Inflammatory macrophage treated with lipopolysaccharide for 1 hour (primary cell): ENCODE results near the gene SENP6.
"Not testable (repeated sequence)": the region's sequence is repeated elsewhere in the genome, so short reads cannot be mapped to it uniquely, and the experiment has no call there.

Experiments used
- DNase-seq, 2 donors: peaks; one replicate each; pipeline ENCODE4 v3.0.0-alpha.2; 2020 to 2022

The SENP6 gene, protein sequence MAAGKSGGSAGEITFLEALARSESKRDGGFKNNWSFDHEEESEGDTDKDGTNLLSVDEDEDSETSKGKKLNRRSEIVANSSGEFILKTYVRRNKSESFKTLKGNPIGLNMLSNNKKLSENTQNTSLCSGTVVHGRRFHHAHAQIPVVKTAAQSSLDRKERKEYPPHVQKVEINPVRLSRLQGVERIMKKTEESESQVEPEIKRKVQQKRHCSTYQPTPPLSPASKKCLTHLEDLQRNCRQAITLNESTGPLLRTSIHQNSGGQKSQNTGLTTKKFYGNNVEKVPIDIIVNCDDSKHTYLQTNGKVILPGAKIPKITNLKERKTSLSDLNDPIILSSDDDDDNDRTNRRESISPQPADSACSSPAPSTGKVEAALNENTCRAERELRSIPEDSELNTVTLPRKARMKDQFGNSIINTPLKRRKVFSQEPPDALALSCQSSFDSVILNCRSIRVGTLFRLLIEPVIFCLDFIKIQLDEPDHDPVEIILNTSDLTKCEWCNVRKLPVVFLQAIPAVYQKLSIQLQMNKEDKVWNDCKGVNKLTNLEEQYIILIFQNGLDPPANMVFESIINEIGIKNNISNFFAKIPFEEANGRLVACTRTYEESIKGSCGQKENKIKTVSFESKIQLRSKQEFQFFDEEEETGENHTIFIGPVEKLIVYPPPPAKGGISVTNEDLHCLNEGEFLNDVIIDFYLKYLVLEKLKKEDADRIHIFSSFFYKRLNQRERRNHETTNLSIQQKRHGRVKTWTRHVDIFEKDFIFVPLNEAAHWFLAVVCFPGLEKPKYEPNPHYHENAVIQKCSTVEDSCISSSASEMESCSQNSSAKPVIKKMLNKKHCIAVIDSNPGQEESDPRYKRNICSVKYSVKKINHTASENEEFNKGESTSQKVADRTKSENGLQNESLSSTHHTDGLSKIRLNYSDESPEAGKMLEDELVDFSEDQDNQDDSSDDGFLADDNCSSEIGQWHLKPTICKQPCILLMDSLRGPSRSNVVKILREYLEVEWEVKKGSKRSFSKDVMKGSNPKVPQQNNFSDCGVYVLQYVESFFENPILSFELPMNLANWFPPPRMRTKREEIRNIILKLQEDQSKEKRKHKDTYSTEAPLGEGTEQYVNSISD

DNA sequence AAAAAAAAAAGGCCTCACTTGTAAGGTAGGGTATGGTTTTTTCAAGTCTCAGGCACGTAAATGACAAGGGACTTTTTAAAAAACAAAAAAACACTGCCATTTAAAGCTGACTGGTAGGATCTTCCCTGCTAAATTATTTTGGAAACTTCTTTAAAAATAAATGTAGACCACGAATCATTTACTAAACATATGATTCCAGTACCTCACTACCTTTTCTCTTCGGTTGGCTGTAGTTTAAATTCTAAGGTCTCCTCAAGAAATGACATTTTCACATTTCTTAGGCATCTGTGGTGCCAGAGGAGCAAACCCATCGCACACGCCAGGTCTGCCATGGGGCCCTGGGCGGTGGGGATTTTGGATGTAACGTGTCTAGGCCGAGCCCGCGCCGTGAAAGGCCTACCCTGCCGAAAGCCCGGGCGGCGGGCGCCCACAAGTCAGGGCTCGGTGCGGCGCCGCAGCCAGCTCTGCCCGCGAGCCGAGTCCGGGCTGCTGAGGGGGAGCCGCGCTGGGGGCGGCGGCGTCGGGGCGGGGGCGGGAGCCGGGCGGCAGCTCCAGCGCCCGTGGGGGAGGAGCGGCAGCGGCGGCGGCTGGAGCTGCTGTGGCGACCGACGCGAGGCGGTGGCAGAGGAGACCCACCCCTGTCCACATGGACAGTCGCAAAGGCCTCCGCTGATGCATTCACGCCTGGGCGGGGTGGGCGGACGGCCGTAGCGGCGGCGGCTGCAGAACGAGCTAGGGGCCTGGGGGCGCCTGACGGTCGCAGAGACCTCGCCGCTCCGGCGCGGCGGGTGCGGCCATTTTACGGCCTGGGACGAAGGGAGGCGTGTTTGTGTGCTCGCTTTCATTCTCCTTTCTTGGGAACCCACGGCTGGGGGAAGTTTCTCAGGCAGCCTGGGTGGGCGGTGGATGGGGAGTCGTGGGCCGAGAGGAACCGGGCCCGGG is at the start of gene SENP6:
TSS of gene SENP6 (plus strand) at position 577 of the 942 bp plus-strand sequence. CDS start 645 bp downstream, outside the sequence.
- DNase-seq = peak; percentile 66 to 79

DNA sequence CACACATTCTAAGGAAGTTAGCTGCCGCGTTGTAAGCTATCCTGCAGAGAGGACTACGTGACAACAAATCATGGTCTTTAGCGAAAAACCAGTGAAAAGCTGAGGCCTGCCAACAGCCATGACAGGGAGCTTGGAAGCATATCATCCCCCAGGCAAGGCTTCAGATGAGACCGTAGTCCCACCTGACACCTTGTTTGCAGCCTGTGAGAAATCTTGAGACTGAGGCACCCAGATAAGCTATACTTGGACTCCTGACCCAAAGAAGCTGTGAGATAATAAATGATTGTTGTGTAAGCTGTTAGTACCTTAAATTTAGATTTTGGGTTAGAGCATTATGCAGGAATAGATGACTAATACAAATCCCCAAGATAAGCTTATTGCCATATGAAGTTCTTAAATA is 45.4 kb upstream of the SENP6 start:
- DNase-seq = no peak

DNA sequence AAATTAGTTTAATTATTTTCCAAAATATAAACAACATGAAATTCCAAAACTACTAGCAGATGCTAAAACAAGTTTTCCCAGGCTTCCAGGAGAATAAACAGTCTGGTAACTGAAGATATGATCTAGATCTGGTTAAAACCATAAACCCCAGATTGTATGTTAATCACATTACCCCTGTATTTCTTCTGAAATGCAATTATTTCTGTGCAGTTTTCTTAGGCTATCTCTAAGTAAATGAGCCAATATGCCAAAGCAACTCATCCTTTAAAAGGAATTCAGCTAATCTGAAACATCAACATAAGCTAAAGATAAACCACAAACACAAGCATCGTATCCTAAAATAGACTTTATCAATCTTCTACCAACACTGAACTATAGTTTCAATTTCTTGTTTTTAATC is 44.6 kb upstream of the SENP6 start:
- DNase-seq = no peak

DNA sequence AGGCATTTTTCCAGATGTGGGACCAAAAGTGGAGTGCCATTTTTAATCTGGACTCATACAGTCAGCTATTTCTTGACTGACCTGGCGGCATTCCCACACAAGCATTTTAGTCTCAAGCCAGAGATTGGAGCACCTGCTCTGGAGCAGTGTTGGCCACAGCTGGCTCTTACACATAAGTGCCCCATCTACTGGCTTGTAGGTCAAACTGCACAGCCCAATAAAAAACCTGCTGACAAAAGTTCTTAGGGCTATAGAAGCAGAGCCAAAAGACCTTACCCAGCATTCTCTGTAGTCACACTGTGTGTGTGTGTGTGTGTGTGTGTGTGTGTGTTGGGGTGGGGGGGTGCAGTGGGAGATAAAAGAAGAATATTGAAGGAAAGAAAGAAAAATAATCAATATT is 38.6 kb upstream of the SENP6 start:
- DNase-seq = peak; percentile 22 to 43

DNA sequence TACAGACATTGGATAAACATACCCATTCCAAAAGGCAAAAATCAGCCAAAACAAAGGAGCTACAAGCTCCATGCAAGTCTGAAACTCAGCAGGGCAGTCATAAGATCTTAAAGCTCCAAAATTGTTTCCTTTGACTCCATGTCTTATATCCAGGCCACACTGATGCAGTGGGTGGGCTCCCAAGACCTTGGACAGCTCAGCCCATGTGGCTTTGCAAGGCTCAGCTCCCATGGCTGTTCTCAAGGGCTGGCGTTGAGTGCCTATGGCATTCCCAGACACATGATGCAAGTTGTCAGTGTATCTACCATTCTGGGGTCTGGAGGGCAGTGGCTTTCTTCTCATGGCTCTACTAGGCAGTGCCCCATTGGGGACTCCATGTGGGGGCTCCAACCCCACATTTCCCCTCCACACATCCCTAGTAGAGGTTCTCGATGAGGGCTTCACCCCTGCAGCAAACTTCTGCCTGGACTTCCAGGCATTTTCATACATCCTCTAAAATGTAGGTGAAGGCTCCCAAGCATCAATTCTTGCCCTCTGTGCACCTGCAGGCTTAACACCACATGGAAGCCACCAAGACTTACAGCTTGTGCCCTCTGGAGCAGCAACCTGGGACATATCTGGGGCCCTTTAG is 35.4 kb upstream of the SENP6 start:
- DNase-seq = no peak

DNA sequence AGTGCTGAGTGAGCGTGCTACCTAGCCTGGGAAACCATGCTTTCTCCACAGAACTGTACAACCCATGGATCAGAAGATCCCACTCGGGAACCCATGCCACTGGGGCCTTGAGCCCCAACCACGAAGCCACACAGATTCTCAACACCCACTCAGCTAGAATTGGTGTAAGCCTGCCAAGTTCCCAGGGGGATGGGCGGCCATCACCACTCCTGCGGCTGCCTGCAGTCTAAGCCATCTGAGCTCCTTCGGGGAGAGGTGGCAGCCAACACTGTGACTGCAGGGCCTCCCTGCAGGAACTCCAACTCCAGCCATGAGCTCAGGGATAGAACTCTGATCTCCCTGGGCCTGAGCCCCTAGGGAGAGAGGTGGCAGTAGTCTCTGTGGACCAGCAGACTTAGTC is 33.6 kb upstream of the SENP6 start:
- DNase-seq = no peak

DNA sequence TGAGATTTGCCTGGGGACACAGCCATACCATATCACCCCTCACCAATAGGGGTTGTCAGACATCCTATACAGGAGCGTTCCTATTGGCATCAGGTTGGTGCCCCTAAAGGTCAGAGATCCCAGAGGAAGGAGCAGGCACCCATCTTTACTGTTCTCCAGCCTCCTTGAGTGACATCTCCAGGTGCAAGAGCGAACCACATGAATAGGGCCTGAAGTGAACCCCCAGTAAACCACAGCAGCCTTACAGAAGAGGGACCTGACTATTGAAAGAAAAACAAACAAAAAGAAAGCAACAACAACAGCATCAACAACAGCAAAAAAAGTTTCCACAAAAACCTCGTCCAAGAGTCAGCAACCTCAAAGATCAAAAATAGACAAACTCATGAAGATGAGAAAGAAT is 32.7 kb upstream of the SENP6 start:
- no peak for DNase-seq

DNA sequence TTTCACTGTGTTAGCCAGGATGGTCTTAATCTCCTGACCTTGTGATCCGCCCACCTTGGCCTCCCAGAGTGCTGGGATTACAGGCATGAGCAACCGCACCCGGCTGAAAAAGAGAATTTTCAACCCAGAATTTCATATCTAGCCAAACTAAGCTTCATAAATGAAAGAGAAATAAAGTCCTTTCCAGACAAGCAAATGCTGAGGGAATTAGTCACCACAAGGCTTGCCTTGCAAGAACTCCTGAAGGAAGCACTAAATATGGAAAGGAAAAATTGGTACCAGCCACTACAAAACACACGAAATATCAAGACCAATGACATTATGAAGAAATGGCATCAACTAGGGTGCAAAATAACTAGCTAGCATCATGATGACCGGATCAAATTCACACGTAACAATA is 31.0 kb upstream of the SENP6 start:
- DNase-seq = not testable (repeated sequence)

DNA sequence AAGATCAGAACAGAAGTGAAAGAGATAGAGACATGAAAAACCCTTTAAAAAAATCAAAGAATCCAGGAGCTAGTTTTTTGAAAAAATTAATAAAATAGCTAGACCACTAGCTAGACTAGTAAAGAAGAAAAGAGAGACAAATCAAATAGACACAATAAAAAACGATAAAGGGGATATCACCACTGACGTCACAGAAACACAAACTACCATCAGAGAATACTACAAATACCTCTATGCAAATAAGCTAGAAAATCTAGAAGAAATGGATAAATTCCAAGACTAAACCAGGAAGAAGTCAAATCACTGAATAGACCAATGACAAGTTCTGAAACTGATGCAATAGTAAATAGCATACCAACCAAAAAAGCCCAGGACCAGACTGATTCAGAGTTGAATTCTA is 29.6 kb upstream of the SENP6 start:
- no peak for DNase-seq

DNA sequence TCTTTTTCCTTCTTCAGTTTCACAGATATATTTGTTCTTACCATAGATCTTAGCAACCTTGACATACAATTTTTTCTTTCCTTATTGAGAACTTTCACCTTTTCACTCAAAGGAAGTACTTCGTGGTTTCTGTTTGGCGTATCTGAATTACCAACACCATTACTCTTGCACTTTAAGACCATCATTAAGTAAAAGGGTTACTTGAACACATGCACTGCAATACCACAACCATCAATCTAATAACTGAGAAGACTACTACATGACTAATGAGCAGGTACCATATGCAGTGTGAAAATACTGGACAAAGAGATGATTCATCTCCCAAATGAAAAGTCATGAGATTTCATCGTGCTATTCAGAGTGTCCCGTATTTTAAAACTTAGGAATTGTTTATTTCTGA is 21.7 kb upstream of the SENP6 start:
- DNase-seq = no peak

DNA sequence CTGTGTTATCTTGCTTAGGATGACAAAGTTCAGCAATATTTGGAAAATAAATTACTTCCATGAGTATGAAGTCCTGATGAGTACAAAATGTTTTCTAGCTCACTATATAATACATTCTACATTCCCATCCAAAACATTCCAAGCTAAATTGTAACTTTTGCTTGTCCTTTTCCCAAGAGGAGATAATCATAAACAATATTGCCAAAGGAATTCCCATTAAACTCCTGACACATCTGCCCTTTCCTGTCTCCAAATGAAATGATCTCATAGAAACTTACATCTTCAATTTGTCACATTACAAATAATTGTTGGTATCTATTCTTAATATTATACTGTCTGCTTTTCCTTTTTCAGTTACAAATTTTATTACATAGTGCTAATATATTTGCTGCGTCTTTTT is 20.4 kb upstream of the SENP6 start:
- no peak for DNase-seq

- not testable (repeated sequence) for DNase-seq
Measured at GRCh38 chr6:75584552-75584951, 17.1 kb upstream of the SENP6 start.

- no peak for DNase-seq
Measured at GRCh38 chr6:75588948-75589347, 12.7 kb upstream of the SENP6 start.

DNA sequence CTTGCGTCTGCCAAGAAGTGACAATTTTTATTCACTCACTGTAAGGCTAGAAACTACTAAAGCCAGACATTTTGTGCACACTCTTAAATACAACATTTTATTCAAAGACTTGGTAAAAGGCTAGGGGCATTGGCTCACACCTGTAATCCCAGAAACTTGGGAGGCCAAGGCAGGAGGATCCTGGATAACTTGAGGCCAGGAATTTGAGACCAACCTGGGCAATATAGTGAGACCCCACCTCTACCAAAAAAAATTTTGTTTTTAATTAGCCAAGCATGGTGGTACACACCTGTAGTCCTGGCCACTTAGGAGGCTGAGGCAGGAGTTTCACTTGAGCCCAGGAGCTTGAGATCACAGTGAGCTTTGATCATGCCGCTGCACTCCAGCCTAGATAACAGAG is 11.3 kb upstream of the SENP6 start:
- no peak for DNase-seq

DNA sequence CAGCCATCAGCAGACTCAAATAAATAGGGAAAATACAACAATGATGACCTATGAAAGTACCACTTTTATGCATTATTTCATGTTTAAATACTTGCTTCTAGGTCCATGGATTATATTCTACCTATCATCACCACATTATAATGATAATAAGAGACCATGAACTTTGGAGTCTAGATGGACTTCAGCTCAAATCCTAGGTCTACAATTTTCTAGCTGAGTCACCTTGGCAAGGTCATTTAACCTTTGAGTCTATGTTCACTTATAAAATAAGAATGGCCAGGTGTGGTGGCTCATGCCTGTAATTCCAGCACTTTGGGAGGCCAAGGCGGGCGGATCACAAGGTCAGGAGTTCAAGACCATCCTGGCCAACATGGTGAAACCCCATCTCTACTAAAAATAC is 5.3 kb upstream of the SENP6 start:
- DNase-seq = not testable (repeated sequence)

- no peak for DNase-seq
Measured at GRCh38 chr6:75600768-75601167, 912 bp upstream of the SENP6 start.

DNA sequence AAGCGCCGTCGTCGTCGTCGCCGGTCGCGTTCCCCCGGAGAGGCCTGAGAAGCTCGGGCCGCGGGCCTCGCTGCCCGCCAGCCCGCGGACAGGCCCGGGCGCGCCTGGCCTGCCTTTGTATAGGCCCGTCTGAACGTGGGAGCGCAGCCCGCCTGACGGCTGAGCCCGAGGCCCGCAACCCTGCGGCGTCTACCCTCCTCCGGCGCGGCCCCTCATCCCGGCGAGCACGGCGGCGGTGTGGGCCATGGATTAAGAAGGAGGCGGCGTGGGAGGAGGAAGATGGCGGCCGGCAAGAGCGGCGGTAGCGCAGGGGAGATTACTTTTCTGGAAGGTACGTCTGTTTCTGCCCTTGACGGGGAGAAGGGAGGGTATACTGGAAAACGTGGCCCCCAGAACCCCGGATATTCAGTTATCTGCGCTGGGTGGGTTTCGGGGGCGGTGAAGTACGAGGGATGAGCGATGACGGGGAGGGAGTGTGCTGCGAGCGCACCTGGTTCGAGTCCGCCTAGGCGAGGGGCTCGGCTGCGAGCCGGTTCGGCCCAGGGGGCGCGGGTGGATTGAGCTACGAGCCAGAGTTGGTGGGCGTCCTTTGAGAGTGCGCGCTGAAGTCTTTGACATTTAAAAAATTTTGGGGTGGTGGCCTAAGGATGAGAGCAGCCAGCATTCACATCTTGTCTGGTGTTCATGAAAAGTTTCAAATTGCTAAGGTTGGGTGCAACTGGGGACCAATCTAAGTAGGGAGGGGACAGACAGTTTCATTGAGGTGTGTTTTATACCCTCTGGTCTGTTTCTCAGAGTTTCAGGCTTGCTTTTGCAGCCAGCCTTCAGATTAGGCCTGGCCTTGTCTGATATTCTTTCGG is 796 bp downstream of the SENP6 start:
- peak in 1 of 2 donors; percentile 45 for DNase-seq

GRCh38 chr6:75603106-75603420 is 1.4 kb downstream of the SENP6 start:
- DNase-seq = no peak

DNA sequence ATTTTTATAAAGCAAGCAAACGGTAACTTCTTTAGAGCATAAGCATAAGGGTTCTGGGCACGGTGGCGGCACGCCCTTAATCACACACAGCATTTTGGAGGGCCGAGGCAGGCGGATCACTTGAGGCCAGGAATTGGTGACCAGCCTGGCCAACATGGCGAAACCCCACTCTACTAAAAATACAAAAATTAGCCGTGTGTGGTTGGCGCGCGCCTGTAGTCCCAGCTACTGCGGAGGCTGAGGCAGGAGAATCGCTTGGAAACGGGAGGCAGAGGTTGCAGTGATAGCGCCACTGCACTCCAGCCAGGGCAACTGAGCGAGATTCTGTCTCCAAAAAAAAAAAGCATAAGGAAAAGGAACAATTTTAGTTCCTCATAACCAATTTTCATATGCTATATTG is 2.6 kb downstream of the SENP6 start:
- DNase-seq = no peak

GRCh38 chr6:75605635-75606034 is 4.0 kb downstream of the SENP6 start:
- no peak for DNase-seq

DNA sequence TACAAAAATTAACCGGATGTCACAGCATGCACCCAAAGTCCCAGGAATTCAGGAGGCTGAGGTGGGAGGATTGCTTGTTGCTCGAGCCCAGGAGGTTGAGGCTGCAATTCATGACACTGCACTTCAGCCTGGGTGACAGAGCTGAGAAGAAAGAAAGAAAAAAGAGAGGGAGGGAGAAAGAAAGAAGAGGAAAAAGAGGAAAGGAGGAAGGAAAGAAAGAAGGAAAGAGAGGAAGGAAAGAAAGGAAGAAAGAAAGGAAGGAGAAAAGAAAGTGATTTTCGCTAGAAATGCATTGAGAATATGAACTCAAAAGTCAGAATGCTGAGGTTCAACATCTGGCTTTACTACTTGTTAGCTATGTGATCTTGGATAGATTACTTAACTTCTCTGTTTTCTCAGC is 6.6 kb downstream of the SENP6 start:
- DNase-seq = no peak
